Fibroblast of lung (primary cell): ENCODE data around the gene SYT3.

Experiments
- CTCF ChIP-seq, 2 donors: IDR thresholded peaks in 1 of 2; conservative IDR thresholded peaks in 1 of 2; 1 replicate in 1 of 2; 2 replicates in 1 of 2; pipeline ENCODE4 v1.5.1; 2011 to 2012; ENCODE audit warnings: low read length in 2 of 2, control low read depth in 1 of 2, inconsistent platforms in 1 of 2, low read depth in 1 of 2, mild to moderate bottlenecking in 1 of 2
- EZH2 ChIP-seq: IDR thresholded peaks from 2 replicates; pipeline ENCODE4 v1.5.1; 2012; ENCODE audit warnings: low read length, control low read depth, mild to moderate bottlenecking; ENCODE audit errors: missing control alignments

GRCh38 chr19:50676625-50677197, 37.0 kb upstream of the SYT3 start:
- TF ChIP-seq CTCF (conservative IDR thresholded peaks at IDR 0.05 in 1 of 2, IDR thresholded peaks at IDR 0.05 in 1 of 2; ENCODE audit: low read depth in 1 of 2, low read length in 2 of 2), result no peak
- TF ChIP-seq EZH2, result no peak
